Vagina (tissue), 2 donors: ENCODE results near the gene LRRC36.

ENCODE experiments used
- POLR2A ChIP-seq, 2 donors: fragments of 450-650 bp; IDR thresholded peaks; one replicate each; pipeline ENCODE4 v1.6.1; 2017; ENCODE audit warnings: antibody characterized with exemption in 2 of 2, mild to moderate bottlenecking in 2 of 2, moderate library complexity in 2 of 2
- TF ChIP-seq, protein P1 (sequence below), 3 experiments: fragments of 450-650 bp in 2 of 3; fragments of 200-600 bp in 1 of 3; sonication (generic) in 1 of 3; IDR thresholded peaks; one replicate each; pipeline ENCODE4 v1.5.1; 2017 to 2019; ENCODE audit warnings: antibody characterized with exemption in 3 of 3, mild to moderate bottlenecking in 2 of 3, moderate library complexity in 2 of 3

DNA sequence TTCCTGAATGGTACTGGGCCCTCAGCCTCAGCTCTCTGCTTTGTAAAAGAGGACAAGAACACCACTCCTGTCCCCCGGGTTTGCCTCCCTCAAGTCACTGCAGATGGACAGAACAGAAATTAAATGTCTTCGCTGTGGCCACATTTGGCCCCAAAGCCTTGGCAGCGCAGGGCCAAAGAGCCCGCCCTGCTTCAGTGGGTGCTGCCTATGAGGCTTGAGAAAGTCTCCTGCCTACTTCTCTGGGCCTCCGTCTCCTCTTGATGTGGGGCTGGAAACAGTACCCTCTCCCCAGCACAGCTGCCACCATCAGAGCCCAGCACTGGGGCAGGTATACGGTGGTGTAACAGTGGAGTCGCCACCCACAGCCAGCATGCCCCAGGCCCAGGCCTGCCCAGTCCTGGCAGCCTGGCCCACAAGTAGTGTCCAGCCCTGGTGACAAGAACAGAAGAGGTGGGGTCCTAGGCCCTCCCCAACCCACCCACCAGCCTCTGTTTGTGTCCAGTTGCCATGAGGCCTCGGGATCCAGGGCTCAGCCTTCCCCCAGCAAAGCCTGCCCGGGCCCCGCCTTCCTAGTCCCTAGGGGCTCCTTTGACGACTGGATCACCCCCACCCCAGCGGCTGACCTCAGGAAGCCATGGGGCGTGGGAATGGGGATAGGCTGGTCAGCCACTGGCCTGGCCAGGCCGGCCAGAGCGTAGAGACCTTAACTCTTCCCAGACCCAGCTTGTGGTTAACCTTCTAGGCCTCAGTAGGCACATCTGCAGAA lies 70.6 kb downstream of the LRRC36 start:
- TF ChIP-seq, protein P1, sequence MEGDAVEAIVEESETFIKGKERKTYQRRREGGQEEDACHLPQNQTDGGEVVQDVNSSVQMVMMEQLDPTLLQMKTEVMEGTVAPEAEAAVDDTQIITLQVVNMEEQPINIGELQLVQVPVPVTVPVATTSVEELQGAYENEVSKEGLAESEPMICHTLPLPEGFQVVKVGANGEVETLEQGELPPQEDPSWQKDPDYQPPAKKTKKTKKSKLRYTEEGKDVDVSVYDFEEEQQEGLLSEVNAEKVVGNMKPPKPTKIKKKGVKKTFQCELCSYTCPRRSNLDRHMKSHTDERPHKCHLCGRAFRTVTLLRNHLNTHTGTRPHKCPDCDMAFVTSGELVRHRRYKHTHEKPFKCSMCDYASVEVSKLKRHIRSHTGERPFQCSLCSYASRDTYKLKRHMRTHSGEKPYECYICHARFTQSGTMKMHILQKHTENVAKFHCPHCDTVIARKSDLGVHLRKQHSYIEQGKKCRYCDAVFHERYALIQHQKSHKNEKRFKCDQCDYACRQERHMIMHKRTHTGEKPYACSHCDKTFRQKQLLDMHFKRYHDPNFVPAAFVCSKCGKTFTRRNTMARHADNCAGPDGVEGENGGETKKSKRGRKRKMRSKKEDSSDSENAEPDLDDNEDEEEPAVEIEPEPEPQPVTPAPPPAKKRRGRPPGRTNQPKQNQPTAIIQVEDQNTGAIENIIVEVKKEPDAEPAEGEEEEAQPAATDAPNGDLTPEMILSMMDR (IDR thresholded peaks at IDR 0.05), result no peak
- TF ChIP-seq POLR2A (IDR thresholded peaks at IDR 0.05), result no peak
